Brain microvascular endothelial cell (primary cell): Measurements from ENCODE around the gene MAP3K10.

Source experiments
- DNase-seq: peaks from one replicate; pipeline ENCODE4 v3.0.0-alpha.2; 2020
- H3K27ac ChIP-seq: fragments of 250-450 bp; sonication (Bioruptor Pico); 2 replicates; pipeline ENCODE4 v1.5.1; 2020; ENCODE audit warnings: mild to moderate bottlenecking, moderate library complexity
- H3K27me3 ChIP-seq: fragments of 250-450 bp; sonication (Bioruptor Pico); replicated peaks from 2 replicates; pipeline ENCODE4 v1.5.1; 2020; ENCODE audit warnings: mild to moderate bottlenecking
- H3K36me3 ChIP-seq: fragments of 250-450 bp; sonication (Bioruptor Pico); replicated peaks from 2 replicates; pipeline ENCODE4 v1.5.1; 2020; ENCODE audit warnings: mild to moderate bottlenecking
- H3K4me3 ChIP-seq: 2 replicates; pipeline ENCODE4 v1.5.1; 2011; ENCODE audit warnings: low read depth, mild to moderate bottlenecking, control low read depth, low read length, moderate library complexity
- in situ Hi-C: cut with HindIII; loops from 2 replicates; pipeline ENCODE4 v1.10.0; 2017; ENCODE audit warnings: low sequenced_read_pairs, low pct_ligation_motif_present
- TF ChIP-seq, protein P1 (sequence below): IDR thresholded peaks from 2 replicates; pipeline ENCODE4 v1.5.1; 2011; ENCODE audit warnings: low read depth, mild to moderate bottlenecking, moderate library complexity, low read length, control low read depth, inconsistent platforms; ENCODE audit errors: missing control alignments

The MAP3K10 gene

GRCh38 chr19:40263440-40264313 lies 72.5 kb downstream of the MAP3K10 start:
- Histone ChIP-seq H3K4me3 (no peak overlapping the region), H3K27me3 (no peaks in the 10 kb centered on the region), H3K27ac (no peak overlapping the region), H3K36me3 (peaks cover 8% of the 10 kb centered on the region)
- in situ Hi-C loops, result no loop called here
- DNase-seq, result no peak
- TF ChIP-seq, protein P1, sequence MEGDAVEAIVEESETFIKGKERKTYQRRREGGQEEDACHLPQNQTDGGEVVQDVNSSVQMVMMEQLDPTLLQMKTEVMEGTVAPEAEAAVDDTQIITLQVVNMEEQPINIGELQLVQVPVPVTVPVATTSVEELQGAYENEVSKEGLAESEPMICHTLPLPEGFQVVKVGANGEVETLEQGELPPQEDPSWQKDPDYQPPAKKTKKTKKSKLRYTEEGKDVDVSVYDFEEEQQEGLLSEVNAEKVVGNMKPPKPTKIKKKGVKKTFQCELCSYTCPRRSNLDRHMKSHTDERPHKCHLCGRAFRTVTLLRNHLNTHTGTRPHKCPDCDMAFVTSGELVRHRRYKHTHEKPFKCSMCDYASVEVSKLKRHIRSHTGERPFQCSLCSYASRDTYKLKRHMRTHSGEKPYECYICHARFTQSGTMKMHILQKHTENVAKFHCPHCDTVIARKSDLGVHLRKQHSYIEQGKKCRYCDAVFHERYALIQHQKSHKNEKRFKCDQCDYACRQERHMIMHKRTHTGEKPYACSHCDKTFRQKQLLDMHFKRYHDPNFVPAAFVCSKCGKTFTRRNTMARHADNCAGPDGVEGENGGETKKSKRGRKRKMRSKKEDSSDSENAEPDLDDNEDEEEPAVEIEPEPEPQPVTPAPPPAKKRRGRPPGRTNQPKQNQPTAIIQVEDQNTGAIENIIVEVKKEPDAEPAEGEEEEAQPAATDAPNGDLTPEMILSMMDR, result no peak

GRCh38 chr19:40264314-40265054 lies 73.3 kb downstream of the MAP3K10 start:
- Histone ChIP-seq H3K36me3 (peaks cover 8% of the 10 kb centered on the region), H3K27me3 (no peaks in the 10 kb centered on the region), H3K27ac (no peak overlapping the region), H3K4me3 (no peak overlapping the region)
- no peak for DNase-seq
- TF ChIP-seq, protein P1, result no peak
- in situ Hi-C loops, result no loop called here
